HG02763 (cell line): ENCODE measurements around the gene ATXN7.

Experiments used
- ATAC-seq: cut with Tn5 transposase; IDR thresholded peaks from one replicate; pipeline ENCODE4 v1.9.1; 2021; ENCODE audit warnings: mild to moderate bottlenecking, moderate library complexity; ENCODE audit not compliant: unreplicated experiment

Gene ATXN7

DNA sequence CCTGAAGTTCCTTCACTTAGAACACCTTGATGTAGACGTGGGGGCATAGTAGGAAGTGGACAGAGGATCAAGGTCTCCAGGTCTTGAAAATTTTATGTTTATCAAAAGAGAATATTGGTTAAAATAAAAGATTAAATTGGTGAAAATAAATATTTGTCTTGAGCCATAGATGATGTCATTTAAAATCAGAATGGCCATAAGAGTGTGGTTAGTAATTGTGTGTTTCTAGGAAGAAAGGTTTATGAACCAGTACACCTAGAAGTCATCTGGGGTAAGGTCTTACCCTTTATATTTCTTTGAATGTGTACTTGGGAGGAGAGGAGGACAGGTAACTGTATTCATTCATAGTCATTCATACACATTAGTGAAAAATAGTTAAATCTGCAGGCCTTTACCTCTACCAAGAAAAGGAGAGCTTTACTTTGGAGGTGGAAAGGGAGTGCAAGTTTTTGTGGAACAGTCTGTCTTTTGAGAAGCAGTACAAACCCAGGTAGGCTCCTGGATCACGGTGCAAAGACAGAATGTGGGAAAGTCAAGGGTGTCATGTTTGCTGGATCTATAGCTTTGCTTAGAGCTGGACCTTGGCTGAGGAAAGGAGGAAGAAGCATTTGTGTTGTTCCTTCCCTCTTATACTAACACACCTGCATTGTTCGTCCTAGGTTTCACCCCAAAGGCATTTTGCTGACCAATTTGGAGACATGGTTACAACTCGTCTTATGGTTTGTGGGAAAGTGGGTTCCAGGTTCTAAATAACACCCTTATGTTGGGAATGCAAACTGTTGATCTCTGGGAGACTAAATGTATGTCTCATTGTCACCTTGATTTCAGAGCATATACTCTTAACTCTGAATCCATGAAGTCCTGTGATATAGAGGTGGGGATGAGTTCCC, 42.3 kb downstream of the ATXN7 start:
- no peak for ATAC-seq

- ATAC-seq: no peak
Measured at GRCh38 chr3:63908081-63908736, 44.5 kb downstream of the ATXN7 start.

DNA sequence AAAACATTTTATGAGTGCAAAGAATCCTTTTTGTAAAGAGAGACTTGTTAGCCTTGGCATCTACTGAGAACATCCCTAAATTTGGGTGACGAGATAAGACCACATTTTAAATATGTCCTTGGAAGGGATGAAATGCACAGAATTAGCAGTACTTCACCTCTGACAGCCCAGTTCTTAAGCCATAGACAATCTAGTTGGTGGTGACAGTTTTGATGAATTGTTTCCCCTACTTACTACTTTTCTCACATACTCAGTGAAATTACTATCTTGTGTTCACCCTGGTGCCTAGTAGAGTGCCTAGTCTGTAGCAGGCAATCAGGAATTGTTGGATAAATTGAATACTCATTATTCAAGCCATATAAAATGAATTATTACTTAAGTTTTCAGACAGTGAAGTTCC, 45.1 kb downstream of the ATXN7 start:
- ATAC-seq: no peak

DNA sequence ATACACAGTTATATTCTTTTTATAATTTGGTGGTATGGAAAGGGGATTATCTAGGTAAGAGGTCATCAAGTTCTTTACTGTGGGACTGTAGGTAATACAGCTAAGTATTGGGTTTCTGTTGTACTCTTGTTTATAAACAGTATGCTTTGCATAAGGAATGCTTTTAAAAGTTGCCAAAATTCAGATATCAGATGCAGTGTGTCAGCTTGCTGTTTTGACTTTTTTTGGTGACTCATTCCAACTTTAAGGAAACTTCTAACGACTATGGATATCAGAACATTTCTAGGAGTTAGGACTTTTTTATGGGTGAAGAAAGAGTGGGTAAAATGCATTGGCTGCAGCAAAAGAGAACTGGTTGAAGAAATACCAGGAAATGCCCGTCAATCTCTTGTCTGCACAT, 45.8 kb downstream of the ATXN7 start:
- ATAC-seq: no peak

DNA sequence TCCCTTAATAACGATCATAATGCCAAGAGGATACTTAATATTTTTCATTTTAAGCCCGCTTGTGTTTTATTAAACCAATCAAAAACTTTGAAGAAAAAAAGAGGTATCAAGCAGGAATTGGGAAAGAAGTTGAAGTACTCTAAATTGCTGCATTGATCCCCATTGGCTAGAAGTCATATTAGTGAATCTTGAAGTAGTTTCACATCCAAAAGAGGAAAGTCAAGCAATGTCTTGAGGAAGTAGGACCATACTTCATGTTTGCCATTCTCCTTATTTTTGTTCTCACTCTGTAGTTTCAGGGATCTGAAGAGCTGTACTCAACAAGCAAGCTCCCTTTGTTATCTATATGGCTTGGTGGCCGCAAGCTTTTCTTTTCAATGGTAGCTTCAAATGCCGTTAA, 46.3 kb downstream of the ATXN7 start:
- no peak for ATAC-seq

GRCh38 chr3:63910891-63911290, 47.2 kb downstream of the ATXN7 start:
- ATAC-seq: no peak

- ATAC-seq: no peak
Measured at GRCh38 chr3:63911509-63911872, 47.8 kb downstream of the ATXN7 start.

GRCh38 chr3:63911873-63912767, 48.5 kb downstream of the ATXN7 start, which contains the start of gene SCAANT1:
Gene SCAANT1, minus strand, starts transcription at chr3:63912383.
- ATAC-seq: peak; percentile 72

DNA sequence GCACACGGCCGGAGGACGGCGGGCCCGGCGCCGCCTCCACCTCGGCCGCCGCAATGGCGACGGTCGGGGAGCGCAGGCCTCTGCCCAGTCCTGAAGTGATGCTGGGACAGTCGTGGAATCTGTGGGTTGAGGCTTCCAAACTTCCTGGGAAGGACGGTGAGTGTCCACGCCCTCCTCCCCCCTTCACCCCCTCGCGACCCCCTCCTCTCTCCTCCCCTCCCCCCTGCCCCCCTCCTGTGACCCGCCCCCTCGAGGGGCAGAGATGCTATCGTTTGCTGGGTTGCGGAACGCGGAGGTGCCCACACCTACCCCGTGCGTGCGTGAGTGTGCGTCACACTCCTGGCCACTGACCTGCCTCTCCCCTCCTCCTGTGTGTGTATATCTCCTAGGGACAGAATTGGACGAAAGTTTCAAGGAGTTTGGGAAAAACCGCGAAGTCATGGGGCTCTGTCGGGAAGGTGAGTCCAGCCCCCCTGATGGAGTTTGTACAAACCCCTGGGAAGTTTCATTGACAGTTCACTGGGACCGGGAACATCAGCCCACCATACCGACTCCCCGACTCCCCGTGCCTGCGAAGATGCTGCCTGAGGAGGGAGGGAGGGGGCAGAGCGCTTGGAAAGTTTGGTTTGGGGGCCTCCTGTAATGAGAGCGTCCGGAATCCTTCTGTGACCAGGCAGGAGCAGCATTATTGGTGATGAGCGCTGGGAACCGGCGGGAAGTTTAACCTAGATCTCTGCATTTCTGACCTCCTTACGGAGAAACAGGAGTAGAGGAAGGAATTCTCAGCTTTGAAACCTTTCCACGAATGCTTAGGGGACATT, 49.3 kb downstream of the ATXN7 start:
- peak; percentile 8 for ATAC-seq

GRCh38 chr3:63914312-63914711, 50.6 kb downstream of the ATXN7 start:
- ATAC-seq: no peak

GRCh38 chr3:63918321-63918720, 54.7 kb downstream of the ATXN7 start:
- ATAC-seq: no peak

GRCh38 chr3:63920001-63920400, 56.3 kb downstream of the ATXN7 start:
- ATAC-seq: no peak

- ATAC-seq: peak; percentile 85
Measured at GRCh38 chr3:63921741-63922482, 58.2 kb downstream of the ATXN7 start.

- no peak for ATAC-seq
Measured at GRCh38 chr3:63922491-63923199, 59.0 kb downstream of the ATXN7 start.

DNA sequence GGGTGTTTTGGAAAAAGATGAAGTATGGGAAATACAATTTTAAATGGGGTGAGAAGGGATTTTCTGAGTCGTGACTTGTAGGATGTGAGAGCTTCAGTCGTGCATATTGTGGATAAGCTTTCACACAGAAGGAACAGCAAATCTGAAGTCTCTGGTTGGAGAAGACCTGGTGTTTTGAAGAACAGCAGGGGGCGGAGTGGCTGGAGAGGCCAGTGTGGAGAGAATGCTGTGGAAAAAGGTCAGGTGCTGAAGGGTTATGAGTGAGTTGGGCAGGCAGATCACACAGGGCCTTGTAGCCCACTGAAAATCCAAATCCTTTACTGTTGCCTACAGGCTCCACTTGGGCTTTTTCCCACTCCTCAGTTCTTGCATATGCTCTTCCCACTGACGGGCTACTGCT, 62.6 kb downstream of the ATXN7 start:
- no peak for ATAC-seq

DNA sequence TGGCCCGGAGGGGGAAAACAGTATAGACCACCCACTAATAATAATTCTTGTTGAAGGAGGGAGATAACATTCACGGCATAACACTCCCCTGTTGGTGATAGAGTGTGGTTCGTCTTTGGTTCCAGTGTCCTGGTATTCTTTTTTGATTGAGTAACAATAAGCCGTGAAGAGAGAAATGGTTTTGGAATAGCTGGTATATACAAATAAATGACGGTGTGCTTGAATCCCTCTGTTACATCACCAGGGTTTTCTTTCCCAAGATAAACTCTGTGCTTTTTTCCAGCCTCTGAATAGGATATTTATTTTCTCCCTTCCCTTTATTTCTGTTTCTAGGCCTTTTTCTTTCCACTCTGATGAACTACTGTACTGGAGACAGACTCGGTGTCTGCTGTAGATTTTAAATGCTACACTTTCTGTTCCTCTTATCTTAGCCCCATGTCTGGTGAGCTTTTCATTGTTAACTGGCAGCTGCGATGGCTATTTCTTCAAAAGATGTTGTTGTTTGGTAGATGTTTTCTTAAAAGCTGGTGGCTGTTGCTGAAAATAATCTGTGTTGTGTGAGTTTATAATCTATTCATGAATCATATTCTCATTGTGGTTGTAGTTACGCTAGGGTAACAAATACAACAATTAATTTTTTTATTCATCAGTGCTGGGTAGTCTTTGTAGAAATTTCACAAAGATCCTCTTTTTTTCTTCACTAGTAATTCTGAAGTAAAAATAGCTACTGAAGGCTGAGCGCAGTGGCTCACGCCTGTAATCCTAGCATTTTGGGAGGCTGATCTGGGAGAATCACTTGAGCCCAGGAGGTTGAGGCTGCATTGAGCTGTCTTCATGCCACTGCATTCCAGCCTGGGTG, 64.0 kb downstream of the ATXN7 start:
- ATAC-seq: peak; percentile 88

DNA sequence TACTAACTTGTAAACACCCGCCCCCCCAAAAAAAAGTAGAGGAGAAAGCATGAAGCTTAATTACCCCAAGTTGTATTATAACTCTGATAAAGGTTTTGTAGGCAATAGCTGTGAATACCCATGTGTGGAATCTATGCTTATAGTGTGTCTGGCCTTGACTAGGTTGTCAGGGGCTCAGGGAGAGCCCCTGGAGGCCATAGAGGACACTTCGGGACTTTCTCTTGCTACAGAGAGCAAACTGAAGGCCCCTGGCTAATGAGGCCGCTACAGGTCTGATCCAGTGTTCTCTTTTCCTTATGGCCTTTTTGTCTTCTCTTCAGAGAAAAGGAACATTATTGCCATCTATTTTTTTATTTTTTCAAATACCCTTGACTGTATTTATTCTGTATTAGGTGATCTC, 67.6 kb downstream of the ATXN7 start:
- no peak for ATAC-seq

DNA sequence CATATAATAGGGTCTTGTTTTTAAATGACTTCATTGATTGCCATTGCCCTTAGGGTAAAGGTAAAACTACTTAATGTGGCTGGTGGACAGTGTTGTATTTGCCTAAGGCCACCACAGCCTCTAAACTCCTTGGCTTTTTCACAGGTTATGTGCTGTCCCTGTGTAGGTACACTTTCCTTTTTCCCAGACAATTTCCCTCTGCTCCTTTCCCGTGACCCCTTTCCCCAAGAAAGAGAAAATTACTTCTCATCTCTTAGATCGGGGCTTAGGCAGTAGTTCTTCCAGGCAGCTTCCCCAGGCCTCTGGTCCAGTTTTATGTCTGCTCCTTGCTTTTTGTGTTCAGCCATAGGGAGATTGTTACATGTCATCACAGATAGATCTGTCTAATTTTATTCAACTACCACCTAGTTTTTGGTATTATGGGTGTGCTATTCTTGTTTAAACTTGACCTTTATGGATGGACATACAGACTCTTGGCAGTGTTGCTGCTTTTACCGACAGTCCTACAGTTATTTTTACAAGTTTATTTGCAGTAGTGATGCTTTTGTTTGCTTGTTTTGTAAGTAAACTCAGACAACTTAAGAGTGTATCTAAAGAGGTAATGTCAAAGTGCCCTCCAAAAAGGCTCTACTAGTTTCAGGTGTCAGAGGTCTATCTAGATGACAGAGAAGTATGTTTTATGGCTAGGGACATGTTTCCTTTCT, 69.0 kb downstream of the ATXN7 start:
- no peak for ATAC-seq
